GM23248 (cell line): ENCODE data around the gene KRT2.

ENCODE experiments used
- EZH2 ChIP-seq: fragments of 200-600 bp; sonication (generic); IDR thresholded peaks from 2 replicates; pipeline ENCODE4 v1.6.1; 2018; ENCODE audit warnings: antibody characterized with exemption, mild to moderate bottlenecking; ENCODE audit not compliant: insufficient read depth, poor library complexity, severe bottlenecking
- EZH2phosphoT487 ChIP-seq: fragments of 200-600 bp; sonication (generic); IDR thresholded peaks from 2 replicates; pipeline ENCODE4 v1.6.1; 2018; ENCODE audit warnings: antibody characterized with exemption, moderate library complexity, mild to moderate bottlenecking, low read depth; ENCODE audit not compliant: insufficient read depth

DNA sequence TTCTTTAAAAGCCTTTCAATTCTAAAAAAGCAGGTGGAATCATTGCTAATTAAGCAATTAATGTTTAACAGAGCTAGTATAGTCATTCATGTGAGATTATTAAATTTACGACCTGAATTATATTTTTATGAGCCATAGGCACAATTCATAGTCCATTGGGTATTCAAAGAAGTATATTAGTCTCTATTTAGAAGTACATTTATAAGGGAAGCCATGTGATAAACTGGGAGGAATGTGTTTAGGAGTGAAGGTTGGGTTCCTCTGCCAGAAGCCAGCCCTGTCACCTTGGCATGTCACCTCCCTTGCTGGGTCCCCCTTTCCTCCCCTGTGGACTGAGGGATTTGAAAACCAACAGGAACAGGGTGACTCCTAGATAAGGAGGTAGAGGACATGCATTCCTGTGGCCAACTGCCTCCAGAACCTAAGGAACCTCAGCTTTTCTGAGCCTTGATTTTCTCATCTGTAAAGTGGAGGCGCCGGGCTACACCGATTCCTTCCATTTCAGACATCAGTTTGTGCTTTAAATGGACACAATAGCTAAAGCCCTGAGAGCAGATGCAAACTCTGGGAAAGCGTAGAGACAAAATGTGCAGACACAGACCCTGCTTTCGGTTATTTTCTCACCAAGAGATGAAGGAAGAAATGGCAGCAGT, 5.4 kb upstream of the KRT2 start:
- TF ChIP-seq EZH2 (no peak), EZH2phosphoT487 (no peak)
